ENCODE data around the gene UPK1B. TPM values are rescaled to one million over a fixed set of nuclear protein-coding genes. Genes with fewer than 3 reads are reported as not detected.

Gene UPK1B
- total RNA-seq, 1 experiment from 2014 or later, result 1.0 TPM

DNA sequence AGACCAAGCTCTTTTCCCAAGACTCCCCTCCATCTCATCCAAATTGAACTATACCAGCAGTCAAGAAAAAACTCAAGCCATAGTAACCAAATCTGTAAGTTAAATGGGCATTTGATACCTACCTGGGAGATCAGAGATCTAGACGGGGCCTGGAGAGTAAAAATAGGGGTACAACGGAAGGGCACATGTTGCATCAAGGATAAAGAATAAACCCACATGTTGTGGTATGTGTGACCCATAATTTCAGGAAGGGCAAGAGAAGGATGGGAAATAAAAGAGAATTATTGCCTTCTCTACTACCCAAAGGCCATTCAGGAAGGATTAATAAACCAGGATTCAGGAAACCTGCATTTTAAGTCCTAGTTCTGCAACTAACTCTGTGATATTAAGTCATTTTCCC, 25.9 kb upstream of the UPK1B start:
- Histone ChIP-seq H2AFZ (ENCODE audit: low read length) (no peak overlapping the region), H3K14ac (ENCODE audit: insufficient read depth, low read length) (no peak overlapping the region), H3K27ac (ENCODE audit: insufficient read length, low read depth, low read length) (no peak overlapping the region), H2BK20ac (ENCODE audit: low read depth, low read length, poor library complexity, severe bottlenecking) (no peak overlapping the region), H4K5ac (ENCODE audit: insufficient read length, low read depth, low read length) (no peak overlapping the region), H2AK5ac (ENCODE audit: insufficient read length, low read length) (no peak overlapping the region), H3K79me2 (ENCODE audit: insufficient read depth, low read length) (no peaks in the 10 kb centered on the region), H3K4ac (ENCODE audit: low read depth, low read length) (no peak overlapping the region), H2BK12ac (ENCODE audit: insufficient read length, low read depth, low read length) (no peak overlapping the region), H3K23ac (ENCODE audit: insufficient read length, low read depth, low read length) (no peak overlapping the region), H4K91ac (ENCODE audit: insufficient read length, low read depth, low read length) (no peak overlapping the region), H3K23me2 (ENCODE audit: insufficient read length, low read depth, low read length, poor library complexity, severe bottlenecking) (no peaks in the 10 kb centered on the region), H3K79me1 (ENCODE audit: insufficient read depth, low read depth, low read length, poor library complexity, severe bottlenecking) (no peaks in the 10 kb centered on the region), H3K9ac (ENCODE audit: extremely low read depth, insufficient read length, low read length) (no peak overlapping the region), H3T11ph (ENCODE audit: low read length) (no peak overlapping the region), H3K18ac (ENCODE audit: insufficient read length, low read depth, low read length) (no peak overlapping the region), H2BK15ac (ENCODE audit: low read depth, low read length) (no peak overlapping the region), H2BK120ac (ENCODE audit: low read depth, low read length, poor library complexity, severe bottlenecking) (no peak overlapping the region), H3K9me3 (ENCODE audit: control insufficient read depth, low read depth, low read length) (no peaks in the 10 kb centered on the region), H2BK5ac (ENCODE audit: insufficient read length, low read length) (no peak overlapping the region), H4K8ac (replicated peaks; ENCODE audit: insufficient read length, low read depth, low read length) (no peak overlapping the region), H4K20me1 (ENCODE audit: control insufficient read depth, insufficient read depth, insufficient read length) (no peaks in the 10 kb centered on the region), H3K4me2 (ENCODE audit: insufficient read depth, insufficient read length, low read length) (no peak overlapping the region), H3K27me3 (ENCODE audit: insufficient read depth, low read length) (no peaks in the 10 kb centered on the region), H3K56ac (ENCODE audit: insufficient read length, low read depth, low read length) (no peak overlapping the region), H3K4me1 (ENCODE audit: insufficient read depth, low read length) (no peaks in the 10 kb centered on the region)
- no peak for DNase-seq
- Mint-ChIP-seq H3K36me3 (ENCODE audit: insufficient read depth in 1 of 3, low read depth in 3 of 3) (peaks cover 0 to 9% (median 0%) of the 10 kb centered on the region in 3 experiments; a peak in 2 of 7 replicates), H3K9me3 (peaks cover 0 to 3% of the 10 kb centered on the region in 2 experiments; a peak in 1 of 5 replicates), H3K4me3 (no peak overlapping the region), H3K27me3 (ENCODE audit: low read depth) (peaks cover 9% of the 10 kb centered on the region), H3K27ac (no peak overlapping the region), H3K4me1 (peaks cover 3 to 4% of the 10 kb centered on the region in 2 experiments; a peak in 1 of 4 replicates)
- no CpG with 5 or more reads among the region's 2 CpGs for WGBS (ENCODE audit: extremely low coverage, insufficient read length, low lambda C conversion rate)
- no peak for TF ChIP-seq CTCF (conservative IDR thresholded peaks at IDR 0.05)
